GM04504 (cell line): ENCODE measurements around the gene TRMO.

ENCODE experiments used
- DNase-seq: peaks from one replicate; pipeline ENCODE4 v3.0.0-alpha.2; 2012; ENCODE audit warnings: low read depth

Gene TRMO

GRCh38 chr9:97903177-97903576, 19.1 kb downstream of the TRMO start:
- DNase-seq = no peak

- no peak for DNase-seq
Observed at GRCh38 chr9:97900738-97901565, 21.3 kb downstream of the TRMO start.

- DNase-seq = no peak
Observed at GRCh38 chr9:97900103-97900737, 22.1 kb downstream of the TRMO start.

GRCh38 chr9:97895695-97896332, 26.5 kb downstream of the TRMO start:
- no peak for DNase-seq

- DNase-seq = no peak
Observed at GRCh38 chr9:97895211-97895610, 27.1 kb downstream of the TRMO start.

GRCh38 chr9:97892421-97892820, 29.9 kb downstream of the TRMO start:
- DNase-seq = no peak

GRCh38 chr9:97891736-97892135, 30.6 kb downstream of the TRMO start:
- DNase-seq = no peak

GRCh38 chr9:97889941-97890887, 32.1 kb downstream of the TRMO start:
- DNase-seq = no peak

- no peak for DNase-seq
Observed at GRCh38 chr9:97880336-97880735, 42.0 kb downstream of the TRMO start.

- no peak for DNase-seq
Observed at GRCh38 chr9:97876061-97876460, 46.2 kb downstream of the TRMO start.

- DNase-seq = no peak
Observed at GRCh38 chr9:97875111-97875510, 47.2 kb downstream of the TRMO start.

GRCh38 chr9:97874624-97875023, 47.7 kb downstream of the TRMO start:
- no peak for DNase-seq

GRCh38 chr9:97873882-97874281, 48.4 kb downstream of the TRMO start:
- no peak for DNase-seq

GRCh38 chr9:97873425-97873824, 48.9 kb downstream of the TRMO start:
- no peak for DNase-seq

GRCh38 chr9:97868859-97869258, 53.4 kb downstream of the TRMO start:
- no peak for DNase-seq

GRCh38 chr9:97866848-97867247, 55.5 kb downstream of the TRMO start:
- no peak for DNase-seq

- DNase-seq = no peak
Observed at GRCh38 chr9:97866300-97866699, 56.0 kb downstream of the TRMO start.

- no peak for DNase-seq
Observed at GRCh38 chr9:97864396-97864795, 57.9 kb downstream of the TRMO start.

GRCh38 chr9:97863314-97863713, 59.0 kb downstream of the TRMO start:
- DNase-seq = no peak

GRCh38 chr9:97861148-97861475, 61.2 kb downstream of the TRMO start:
- no peak for DNase-seq

GRCh38 chr9:97860451-97861147, 61.7 kb downstream of the TRMO start:
- DNase-seq = no peak

- no peak for DNase-seq
Observed at GRCh38 chr9:97859346-97859745, 63.0 kb downstream of the TRMO start.
